Glomerular endothelial cell (primary cell): ENCODE data around the gene CCM2L. TPM values are rescaled to one million over a fixed set of nuclear protein-coding genes. Genes with fewer than 3 reads are reported as not detected.

ENCODE experiments used
- DNase-seq: peaks from one replicate; pipeline ENCODE4 v3.0.0-alpha.2; 2011; ENCODE audit warnings: low read depth, low spot score; ENCODE audit errors: extremely low read depth
- total RNA-seq: library from RNA; depleted of rRNA; stranded (reverse); fragments of >200 nt; gene quantifications from 2 replicates; pipeline ENCODE4 v1.2.3, GENCODE V29; 2015

The CCM2L gene
- total RNA-seq, 1 donor from 2014 or later, result 29.1 TPM

DNA sequence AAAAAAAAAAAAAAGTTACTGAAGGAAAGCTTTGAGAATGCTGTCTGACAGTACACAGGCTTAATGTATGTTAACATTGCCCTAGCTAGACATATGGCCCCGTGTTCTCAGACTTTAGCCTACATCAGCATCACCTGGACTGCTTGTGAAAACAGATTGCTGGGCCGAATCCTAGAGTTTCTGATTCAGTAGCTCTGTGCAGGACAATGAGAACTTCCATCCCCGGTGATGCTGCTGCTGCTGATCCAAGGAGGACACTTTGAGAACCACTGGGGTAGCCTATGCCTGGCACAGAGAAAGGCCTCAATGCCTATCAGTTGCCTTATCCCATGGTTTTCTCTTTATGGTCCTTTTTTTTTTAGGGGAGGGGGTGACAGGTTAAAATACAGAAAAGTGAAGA lies 43.4 kb downstream of the CCM2L start:
- no peak for DNase-seq

DNA sequence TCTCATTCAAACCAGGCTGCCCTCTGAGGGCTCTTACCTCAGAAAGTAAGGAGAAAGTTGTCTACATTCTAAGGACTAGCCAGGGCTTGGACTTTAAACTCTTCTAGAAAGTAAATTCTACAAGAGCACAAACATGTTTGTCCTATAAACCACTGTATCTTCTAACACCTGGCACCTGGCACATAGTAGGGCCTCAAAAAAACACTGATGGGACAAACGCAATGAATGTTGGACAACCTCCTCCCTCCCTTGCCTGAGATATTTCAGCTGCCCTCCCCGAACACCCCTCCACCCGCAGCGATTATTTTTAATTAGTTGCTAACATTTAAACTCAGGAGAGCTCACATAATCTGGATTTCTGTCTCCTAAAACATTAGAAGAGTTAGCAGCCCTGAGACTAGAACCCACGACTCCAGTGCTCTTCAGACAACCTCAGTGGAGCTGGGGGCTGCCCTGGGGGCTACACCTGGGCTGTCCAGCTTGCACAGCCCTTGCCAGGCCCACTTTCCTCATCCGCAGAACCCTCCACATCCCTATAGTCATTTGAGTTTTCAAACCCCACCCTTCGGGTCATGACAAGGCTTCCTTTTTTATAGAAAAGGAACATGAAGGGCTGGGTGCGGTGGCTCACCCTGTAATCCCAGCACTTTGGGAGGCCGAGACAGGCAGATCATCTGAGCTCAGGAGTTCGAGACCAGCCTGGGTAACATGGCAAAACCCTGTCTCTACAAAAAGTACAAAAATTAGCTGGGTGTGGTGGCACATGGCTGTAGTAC lies 46.7 kb downstream of the CCM2L start:
- DNase-seq, result no peak

GRCh38 chr20:32057656-32058184 lies 47.5 kb downstream of the CCM2L start:
- no peak for DNase-seq

GRCh38 chr20:32059189-32059588 lies 49.0 kb downstream of the CCM2L start:
- DNase-seq, result no peak

GRCh38 chr20:32062776-32063170 lies 52.5 kb downstream of the CCM2L start:
- no peak for DNase-seq

- no peak for DNase-seq
These were observed 53.5 kb downstream of the CCM2L start for GRCh38 chr20:32063695-32064094.

DNA sequence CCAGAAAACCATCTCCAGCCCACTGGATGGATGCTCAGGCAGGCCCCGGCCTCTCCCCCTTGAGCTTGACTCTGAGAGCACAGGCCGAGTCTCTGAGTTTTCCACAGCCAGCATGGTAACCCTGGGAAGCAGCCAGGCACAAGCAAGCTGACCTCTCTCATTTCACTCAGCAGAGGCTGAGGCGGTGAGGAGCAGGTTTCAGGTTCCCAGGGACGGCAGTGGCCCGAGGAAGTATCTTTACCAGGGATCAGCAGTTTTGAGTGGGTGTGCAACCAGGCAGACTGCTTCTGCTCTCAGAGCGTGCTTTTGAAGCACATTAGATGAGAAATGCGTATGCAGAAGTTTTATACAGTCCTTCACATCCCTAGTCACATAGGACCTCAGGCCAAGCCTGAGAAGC lies 54.4 kb downstream of the CCM2L start:
- no peak for DNase-seq

- DNase-seq, result no peak
These were observed 57.1 kb downstream of the CCM2L start for GRCh38 chr20:32067234-32067821.

- DNase-seq, result no peak
These were observed 57.9 kb downstream of the CCM2L start for GRCh38 chr20:32068174-32068573.

- DNase-seq, result no peak
These were observed 59.5 kb downstream of the CCM2L start for GRCh38 chr20:32069711-32070110.

DNA sequence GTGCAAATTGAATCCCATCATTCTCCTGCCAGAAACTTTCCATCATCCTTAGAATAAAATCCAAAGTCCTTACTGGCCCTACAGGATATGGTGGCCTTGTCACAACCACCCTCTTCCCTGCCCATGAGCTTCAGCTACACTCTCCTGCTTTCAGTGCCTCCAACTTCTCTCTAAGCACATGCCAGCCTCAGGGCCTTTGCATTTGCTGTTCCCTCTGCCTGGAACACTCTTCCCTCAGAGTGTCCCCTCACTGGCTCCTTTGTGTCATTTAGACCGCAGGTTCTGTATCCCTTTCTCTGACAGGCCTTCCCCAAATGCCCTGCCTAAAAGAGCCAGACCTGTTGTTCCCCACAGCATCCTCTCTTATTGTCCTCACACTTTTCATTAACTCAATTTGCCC lies 60.0 kb downstream of the CCM2L start:
- no peak for DNase-seq

- no peak for DNase-seq
These were observed 60.5 kb downstream of the CCM2L start for GRCh38 chr20:32070690-32071213.

DNA sequence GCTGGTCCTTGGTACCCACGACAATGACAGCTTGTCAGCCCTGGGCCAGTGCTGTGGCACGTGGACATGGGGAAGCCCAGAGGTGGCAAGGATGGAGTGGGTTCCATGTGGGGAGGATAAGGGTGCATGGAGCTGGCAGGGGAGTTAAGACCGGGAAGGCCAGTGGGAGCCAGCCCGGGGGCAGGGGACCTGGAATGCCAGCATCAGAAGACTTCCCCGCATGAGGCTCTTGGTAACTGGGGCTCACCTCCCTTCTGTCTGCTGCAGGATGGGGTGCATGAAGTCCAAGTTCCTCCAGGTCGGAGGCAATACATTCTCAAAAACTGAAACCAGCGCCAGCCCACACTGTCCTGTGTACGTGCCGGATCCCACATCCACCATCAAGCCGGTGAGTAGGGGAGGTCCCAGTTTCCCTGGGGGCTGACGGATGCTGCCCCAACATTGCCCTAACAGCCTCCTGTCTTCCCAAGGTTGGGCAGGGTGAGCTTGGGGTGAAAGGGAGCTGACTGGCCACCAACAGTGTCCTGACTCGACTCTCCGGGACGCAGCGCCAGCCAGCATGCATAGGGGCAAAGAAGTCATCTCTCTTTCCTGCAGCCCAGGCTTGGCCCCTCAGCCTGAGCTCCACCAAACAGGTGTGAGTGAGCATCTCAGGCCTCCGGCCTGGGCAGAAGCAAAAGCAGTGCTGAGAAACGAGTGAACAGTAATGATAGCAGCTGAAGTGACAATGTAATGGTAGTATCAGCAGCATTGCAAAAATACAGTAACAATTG lies 61.3 kb downstream of the CCM2L start:
- DNase-seq, result no peak

- no peak for DNase-seq
These were observed 62.0 kb downstream of the CCM2L start for GRCh38 chr20:32072168-32072750.

DNA sequence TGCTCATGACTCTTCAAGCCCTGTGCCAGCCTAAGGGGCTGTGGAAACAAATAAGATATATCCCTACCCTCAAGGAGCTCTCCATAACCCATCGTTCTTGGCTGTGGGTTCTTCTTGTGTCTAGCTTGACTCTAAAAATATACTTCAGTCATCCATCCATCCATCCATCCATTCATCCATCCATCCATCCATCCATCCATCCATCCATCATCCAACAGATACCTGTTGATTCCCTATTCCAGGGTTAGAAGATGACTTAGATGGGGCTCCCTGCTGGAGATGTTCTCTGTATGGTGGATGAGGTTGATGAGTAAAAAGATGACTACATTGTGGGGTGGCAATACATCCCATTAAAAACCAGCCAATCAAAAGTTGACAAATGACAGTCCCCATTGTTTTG lies 65.3 kb downstream of the CCM2L start:
- DNase-seq, result no peak

GRCh38 chr20:32077190-32077589 lies 67.0 kb downstream of the CCM2L start:
- DNase-seq, result no peak

DNA sequence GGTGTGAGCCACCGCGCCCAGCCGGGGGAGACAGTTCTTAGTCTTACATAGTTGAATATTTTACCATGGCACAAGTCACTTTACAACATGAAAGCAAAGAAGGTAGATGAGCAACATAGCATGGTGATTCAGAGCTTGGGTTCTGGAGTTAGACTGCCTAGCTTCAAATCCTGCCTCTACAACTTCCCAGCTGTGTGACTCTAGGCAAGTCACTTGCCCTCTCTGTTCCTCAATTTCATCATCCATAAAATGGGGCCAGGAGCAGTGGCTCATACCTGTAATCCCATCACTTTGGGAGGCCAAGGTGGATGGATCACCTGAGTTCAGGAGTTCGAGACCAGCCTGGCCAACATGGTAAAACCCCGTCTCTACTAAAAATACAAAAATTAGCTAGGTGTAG lies 68.1 kb downstream of the CCM2L start:
- no peak for DNase-seq

- no peak for DNase-seq
These were observed 68.6 kb downstream of the CCM2L start for GRCh38 chr20:32078791-32079190.

- DNase-seq, result no peak
These were observed 69.4 kb downstream of the CCM2L start for GRCh38 chr20:32079655-32080109.

DNA sequence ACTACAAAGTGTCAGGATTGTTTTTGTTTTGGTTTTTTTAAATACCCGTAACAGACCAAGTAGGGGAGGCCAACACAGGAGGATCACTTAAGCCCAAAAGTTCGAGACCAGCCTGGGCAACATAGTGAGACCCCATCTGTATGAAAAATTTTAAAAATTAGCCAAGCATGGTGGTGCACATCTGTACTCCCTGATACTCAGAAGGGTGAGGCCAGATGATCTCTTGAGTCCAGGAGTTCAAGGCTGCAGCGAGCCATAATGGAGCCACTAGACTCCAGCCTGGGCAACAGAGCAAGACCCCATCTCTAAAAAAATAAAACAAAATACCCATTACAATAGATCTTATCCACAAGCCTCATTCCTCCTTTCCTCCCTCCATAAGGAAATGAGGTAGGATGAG lies 70.5 kb downstream of the CCM2L start:
- no peak for DNase-seq
